Activated naive CD8-positive, alpha-beta T cell treated with anti-CD3 and anti-CD28 coated beads, Interleukin-2, amount 50 U/mL, for 16 hours (primary cell): ENCODE measurements around the gene ALOX15.
"Not testable (repeated sequence)": the region's sequence is repeated elsewhere in the genome, so short reads cannot be mapped to it uniquely, and the experiment has no call there.

Source experiments
- DNase-seq: peaks from one replicate; pipeline ENCODE4 v3.0.0-alpha.2; 2020; ENCODE audit warnings: low read depth, low spot score

The ALOX15 gene

DNA sequence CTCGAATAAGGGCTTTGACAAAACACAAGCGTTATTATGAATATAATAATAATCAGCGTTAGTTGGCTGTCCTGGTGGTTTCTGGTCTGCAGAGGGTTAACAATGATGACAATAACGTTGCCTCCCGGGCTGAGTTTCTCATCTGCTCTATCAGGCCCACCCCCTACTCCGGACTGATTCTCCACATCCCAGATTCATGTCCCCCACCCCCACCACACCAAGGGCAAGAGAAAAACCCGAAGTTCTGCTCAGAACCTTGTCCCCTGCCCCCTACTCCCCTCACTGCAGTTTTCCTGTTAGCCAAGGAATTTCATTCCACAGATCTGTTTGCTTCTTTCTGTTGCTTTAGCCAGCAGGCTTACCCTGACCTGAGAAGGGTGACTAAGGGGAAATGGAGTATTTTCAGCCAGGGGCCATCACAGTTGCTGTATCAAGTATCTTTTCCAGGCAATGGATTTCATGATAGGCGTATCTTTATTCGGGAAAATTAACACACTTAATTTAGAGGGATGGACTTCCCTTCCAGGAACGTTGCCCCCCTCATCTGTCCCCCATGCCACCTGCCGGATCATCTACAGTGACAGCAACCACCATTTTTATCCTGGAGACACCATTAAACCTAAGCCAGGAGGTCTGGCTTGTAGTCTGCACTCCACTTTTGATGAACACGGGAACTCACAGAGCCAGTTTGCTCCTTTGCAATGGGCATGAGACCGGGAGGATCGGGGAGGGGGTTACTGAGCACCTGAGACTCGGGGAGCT lies 23.7 kb downstream of the ALOX15 start:
- no peak for DNase-seq

- no peak for DNase-seq
These were observed 24.4 kb downstream of the ALOX15 start for GRCh38 chr17:4617090-4617489.

GRCh38 chr17:4616476-4616875 lies 25.0 kb downstream of the ALOX15 start:
- DNase-seq: no peak

DNA sequence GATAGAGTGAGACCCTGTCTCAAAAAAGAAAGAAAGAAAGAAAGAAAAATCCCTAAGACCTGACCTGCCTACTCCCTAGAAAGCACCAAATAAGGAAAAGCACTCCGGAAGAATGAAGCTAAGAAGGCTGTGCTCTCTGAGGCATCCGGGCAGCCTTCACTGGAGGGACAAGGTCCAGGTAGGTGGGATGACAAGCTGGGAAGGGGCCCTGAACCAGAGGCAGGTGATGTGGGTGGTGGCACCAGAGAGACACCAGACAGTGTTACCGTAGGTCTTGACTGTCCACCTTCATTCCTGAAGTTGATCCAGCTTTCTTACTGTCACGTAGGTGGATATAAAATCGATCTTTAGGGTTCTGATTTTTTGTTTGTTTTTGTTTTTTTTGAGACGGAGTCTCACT lies 30.8 kb downstream of the ALOX15 start:
- DNase-seq: no peak

- DNase-seq: no peak
These were observed 31.3 kb downstream of the ALOX15 start for GRCh38 chr17:4610162-4610561.

DNA sequence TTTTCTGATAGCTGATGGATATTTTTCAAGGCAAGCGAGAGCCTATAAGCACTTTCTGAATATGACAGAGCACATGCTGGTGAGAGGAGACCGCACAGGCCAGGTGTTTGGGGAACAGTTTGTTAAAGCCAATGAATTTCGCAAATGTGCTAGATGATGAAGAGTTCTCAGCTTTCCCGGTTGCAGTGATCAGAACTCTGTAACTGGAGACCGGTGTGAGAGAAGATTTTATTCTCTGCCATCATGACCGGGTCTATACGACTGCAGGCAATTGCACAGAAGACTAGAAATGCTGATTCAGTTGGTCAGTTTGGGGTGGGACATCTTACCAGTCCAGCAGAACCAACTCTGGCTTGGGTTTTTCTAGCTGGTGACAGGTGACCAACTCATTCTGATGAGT lies 31.7 kb downstream of the ALOX15 start:
- no peak for DNase-seq

- DNase-seq: no peak
These were observed 33.7 kb downstream of the ALOX15 start for GRCh38 chr17:4607773-4608187.

GRCh38 chr17:4607261-4607741 lies 34.2 kb downstream of the ALOX15 start:
- no peak for DNase-seq

DNA sequence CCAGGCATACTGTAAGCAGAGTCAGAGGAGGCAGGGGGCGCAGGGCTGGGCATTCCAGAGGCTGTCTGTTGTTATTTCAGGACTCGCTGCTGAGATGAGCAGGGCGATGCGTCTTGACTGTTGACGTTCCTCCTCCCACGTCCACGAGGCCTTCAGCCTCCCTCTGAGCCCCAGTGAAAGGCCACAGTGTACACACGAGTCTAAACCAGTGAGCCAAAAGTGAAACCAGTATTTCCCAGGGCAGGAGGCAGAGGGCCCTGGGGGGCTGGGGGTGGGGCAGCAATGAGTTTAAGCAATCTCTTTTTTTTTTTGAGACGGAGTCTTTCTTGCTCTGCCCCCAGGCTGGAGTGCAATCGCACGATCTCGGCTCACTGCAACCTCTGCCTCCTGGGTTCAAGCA lies 35.7 kb downstream of the ALOX15 start:
- DNase-seq: no peak

DNA sequence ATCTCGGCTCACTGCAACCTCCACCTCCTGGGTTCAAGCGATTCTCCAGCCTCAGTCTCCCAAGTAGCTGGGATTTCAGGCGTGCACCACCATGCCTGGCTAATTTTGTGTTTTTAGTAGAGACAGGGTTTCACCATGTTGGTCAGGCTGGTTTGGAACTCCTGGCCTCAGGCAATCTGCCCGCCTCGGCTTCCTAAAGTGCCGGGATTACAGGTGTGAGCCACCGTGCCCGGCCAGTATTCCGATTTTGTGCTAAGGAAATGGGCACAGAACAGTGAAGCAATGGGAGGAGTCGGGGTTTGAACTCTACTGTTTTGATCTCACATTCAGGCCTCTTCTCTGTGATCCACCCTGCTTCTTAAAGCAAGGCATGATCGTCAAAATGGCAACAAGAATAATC lies 36.7 kb downstream of the ALOX15 start:
- not testable (repeated sequence) for DNase-seq

DNA sequence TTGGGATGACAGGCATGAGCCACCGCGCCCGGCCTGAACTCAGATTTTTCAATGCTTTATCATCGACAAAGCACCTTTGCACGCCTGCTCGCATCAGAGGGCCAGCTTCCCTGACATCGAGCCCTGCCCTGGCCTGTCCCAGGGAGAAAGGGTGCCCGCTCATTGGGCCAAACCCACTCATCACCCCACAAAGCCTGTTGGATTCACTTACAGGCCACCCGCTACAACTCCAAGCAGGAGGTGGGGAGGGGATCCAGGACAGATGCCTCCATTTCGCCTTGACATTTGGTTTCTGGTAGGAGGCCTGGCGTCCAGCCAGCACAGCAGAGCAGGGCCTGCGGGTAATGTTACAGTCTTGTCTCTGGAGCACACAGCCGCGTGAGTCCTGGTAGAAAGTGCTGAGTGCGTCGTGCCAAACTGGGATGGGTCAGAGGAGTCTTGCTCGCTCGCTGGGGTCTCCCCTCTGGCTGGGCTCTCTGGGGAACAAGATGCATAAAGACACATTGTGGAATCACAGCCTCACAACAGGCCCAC lies 37.3 kb downstream of the ALOX15 start:
- DNase-seq: no peak

- DNase-seq: no peak
These were observed 39.4 kb downstream of the ALOX15 start for GRCh38 chr17:4602041-4602440.

DNA sequence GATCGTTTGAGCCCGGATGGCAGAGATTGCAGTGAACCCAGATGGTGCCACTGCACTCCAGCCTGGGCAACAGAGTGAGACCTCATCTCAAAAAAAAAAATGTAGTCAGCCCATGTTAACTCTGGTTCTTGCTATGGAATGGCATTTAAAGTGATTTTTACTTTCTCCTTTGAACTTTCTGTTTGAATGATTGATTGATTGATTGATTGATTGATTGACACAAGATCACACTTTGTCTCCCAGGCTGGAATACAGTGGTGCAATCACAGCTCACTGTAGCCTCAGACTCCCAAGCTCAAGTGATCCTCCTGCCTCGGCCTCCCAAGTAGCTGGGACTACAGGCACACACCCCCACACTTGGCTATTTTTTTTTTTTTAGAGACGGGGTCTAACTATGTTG lies 40.2 kb downstream of the ALOX15 start:
- no peak for DNase-seq

DNA sequence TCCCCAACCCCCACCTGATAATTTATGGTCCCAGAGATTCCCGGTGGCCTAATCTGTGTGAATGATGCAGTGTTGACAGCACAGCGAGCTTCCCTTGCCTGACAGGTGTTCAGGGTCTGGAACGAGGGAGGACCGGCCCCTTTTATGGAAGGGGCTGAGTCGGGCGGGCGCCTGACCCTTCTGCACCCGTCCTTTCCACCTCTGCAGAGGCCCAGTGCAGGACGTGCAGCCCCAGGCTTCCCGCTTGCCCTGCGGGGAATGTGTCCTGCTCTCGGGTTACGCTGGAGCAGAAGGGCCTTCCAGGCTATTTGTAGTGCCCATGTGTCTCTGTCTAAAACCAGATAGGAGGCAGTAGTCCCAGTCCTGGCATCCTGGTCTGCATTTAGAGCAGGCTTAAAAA lies 40.9 kb downstream of the ALOX15 start:
- DNase-seq: no peak

DNA sequence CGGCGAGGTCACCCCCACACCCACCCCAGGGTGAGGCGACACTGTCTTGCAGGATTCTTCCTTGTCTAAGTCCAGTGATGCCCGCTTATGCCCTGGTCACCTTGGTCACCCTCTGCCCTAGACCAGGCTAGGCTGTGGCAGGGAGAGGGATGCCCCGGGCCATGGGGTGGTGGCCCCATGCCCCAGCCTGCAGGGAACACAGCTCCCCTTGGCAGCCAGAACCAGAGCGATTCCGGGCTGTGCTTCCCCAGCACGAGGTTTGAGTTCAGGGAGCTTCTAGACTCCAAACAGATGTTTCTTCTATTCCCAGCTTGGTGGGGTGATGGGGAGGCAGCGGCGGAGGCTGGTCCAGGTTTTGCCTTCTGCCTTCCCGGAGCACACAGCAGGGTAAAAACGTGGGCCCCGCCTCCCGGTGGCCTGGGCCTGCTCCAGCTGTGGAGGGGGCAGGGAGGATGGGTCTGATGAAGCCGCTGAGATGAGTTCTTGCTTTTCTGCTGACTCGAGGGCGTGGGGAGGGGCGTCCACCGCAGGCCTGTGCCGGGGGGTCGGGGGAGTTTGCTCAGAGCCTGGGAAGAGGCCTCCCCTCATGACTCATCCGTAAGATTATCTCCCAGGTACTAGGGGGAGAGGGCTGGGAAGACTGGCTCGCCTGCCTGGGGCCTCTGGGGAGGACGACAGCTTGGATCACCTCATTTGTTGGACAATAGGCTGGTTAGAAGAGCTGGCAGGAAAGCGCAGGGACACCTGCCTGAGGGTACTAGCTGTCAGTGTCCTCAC lies 41.8 kb downstream of the ALOX15 start:
- no peak for DNase-seq

DNA sequence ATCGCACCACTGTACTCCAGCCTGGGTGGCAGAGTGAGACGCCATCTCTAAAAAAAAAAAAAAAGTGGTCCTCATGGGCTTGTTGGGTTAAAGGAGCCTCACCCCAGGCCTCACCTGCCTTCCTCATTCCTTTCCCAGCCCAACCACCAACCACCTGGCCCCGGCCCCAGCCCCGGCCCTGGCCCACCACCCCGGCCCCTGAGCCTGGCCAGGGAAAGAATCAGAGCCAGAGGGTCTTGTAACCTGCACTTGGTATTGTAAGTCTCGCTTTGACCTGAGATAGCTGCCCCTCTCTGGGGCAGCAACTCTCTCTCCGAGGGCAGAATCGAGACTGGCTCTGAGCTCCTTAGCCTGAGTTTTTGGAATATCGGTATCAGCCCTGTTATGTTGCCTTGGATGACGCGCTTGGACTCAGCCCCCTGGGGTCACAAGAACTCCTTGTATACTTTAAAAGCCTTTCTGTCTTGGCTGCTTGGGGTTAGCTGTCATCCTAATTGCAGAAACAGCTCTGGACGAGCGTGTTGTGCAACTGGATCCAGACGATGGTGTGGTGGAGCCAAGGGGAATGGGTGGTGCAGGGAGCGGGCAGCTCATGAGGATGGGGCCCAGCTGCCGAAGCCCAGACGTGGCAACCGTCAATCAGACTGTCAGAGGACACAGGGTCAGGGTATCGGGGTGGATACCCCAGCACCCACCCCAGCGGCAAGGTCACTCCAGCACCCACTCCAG lies 42.5 kb downstream of the ALOX15 start:
- DNase-seq: no peak

GRCh38 chr17:4597975-4598374 lies 43.5 kb downstream of the ALOX15 start:
- no peak for DNase-seq

GRCh38 chr17:4596636-4597380 lies 44.7 kb downstream of the ALOX15 start:
- no peak for DNase-seq

- DNase-seq: not testable (repeated sequence)
These were observed 45.7 kb downstream of the ALOX15 start for GRCh38 chr17:4595685-4596342.

DNA sequence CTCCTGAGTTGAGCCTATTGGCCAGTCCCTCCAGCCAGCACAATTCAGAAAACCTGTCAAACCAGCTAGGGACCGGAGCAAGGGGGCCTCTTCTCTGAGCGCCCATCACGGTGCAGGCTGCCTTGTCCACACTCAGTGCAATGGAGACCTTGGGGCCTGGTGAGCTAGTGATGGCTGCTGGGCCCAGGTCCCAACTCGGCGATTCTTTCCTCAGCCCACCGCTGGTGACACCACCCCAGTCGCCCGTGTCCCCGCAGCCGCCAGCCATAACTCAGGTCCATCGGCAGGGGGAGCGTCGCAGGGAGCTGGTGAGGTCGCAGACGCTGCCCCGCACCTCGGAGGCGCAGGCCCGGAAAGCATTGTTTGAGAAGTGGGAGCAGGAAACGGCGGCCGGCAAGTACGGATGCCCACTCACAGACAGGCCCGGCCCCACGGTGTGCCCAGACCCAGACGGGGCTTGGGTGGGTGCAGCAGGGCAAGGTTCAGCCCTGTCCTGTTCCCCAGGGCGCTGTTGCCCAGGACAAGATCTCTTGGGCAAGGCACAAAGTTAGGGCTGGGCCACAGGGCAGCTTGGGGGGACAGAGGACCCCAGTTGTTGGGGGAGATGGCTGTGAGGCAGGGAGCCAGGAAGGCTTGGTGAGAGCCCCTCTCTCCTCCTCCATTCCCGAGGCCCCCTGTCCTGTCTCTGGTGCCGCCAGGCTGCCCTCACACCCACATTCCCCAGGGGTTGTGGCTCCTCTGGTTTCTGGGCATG lies 46.4 kb downstream of the ALOX15 start:
- DNase-seq: no peak
